C1 segment of cervical spinal cord (tissue), 14 donors: ENCODE results near the gene HPS4.
"Not testable (repeated sequence)": the region's sequence is repeated elsewhere in the genome, so short reads cannot be mapped to it uniquely, and the experiment has no call there.

Experiments used
- DNase-seq, 14 donors: peaks; one replicate each; lab custom pipeline; 2025; lab: John Stamatoyannopoulos, UW

Gene HPS4

GRCh38 chr22:26416670-26417276 is 66.8 kb downstream of the HPS4 start:
- no peak for DNase-seq

GRCh38 chr22:26416256-26416655 is 67.3 kb downstream of the HPS4 start:
- no peak for DNase-seq

GRCh38 chr22:26414347-26414746 is 69.2 kb downstream of the HPS4 start:
- DNase-seq, result no peak

GRCh38 chr22:26410386-26410785 is 73.2 kb downstream of the HPS4 start:
- no peak for DNase-seq

- no peak for DNase-seq
These were observed 73.8 kb downstream of the HPS4 start for GRCh38 chr22:26409719-26410335.

- DNase-seq, result not testable (repeated sequence)
These were observed 74.9 kb downstream of the HPS4 start for GRCh38 chr22:26408562-26409220.

- DNase-seq, result no peak
These were observed 77.5 kb downstream of the HPS4 start for GRCh38 chr22:26406118-26406517.

- peak in 1 of 14 donors; percentile 3 for DNase-seq
These were observed 78.6 kb downstream of the HPS4 start for GRCh38 chr22:26404851-26405421.

GRCh38 chr22:26401726-26402125 is 81.9 kb downstream of the HPS4 start:
- no peak for DNase-seq
